Esophagus muscularis mucosa (tissue), 4 donors: Measurements from ENCODE around the gene ARFGAP1. TPM values are rescaled to one million over a fixed set of nuclear protein-coding genes. Genes with fewer than 3 reads are reported as not detected.

ENCODE experiments used
- DNase-seq: peaks from one replicate; pipeline ENCODE4 v3.0.0-alpha.2; 2017; ENCODE audit errors: extremely low spot score
- H3K27ac ChIP-seq, 4 donors: fragments of 200-600 bp; sonication (generic); replicated peaks in 1 of 4; 1 replicate in 3 of 4; 2 replicates in 1 of 4; pipeline ENCODE4 v1.5.1; 2016 to 2019; ENCODE audit warnings: mild to moderate bottlenecking in 1 of 4
- H3K27me3 ChIP-seq, 4 donors: fragments of 200-600 bp; sonication (generic); one replicate each; pipeline versions ENCODE4 v1.5.1 to v1.6.0; 2016 to 2019
- H3K36me3 ChIP-seq, 4 donors: fragments of 200-600 bp; sonication (generic); one replicate each; pipeline ENCODE4 v1.5.1; 2016 to 2019
- H3K4me1 ChIP-seq, 4 donors: fragments of 200-600 bp; sonication (generic); one replicate each; pipeline ENCODE4 v1.5.1; 2016 to 2019
- H3K4me3 ChIP-seq, 4 donors: fragments of 200-600 bp; sonication (generic); 1 replicate in 2 of 4; 2 replicates in 2 of 4; pipeline ENCODE4 v1.5.1; 2016 to 2019; ENCODE audit warnings: mild to moderate bottlenecking in 4 of 4, moderate library complexity in 1 of 4
- H3K9me3 ChIP-seq, 4 donors: fragments of 200-600 bp; sonication (generic); 1 replicate in 3 of 4; 2 replicates in 1 of 4; pipeline ENCODE4 v1.5.1; 2016 to 2019
- EP300 ChIP-seq: sonication (generic); formaldehyde crosslinking; IDR thresholded peaks from one replicate; pipeline ENCODE4 v1.6.1; 2017; ENCODE audit warnings: antibody characterized with exemption
- POLR2A ChIP-seq: fragments of 450-650 bp; IDR thresholded peaks from one replicate; pipeline ENCODE4 v1.6.1; 2017; ENCODE audit warnings: antibody characterized with exemption, moderate library complexity, mild to moderate bottlenecking, low read depth
- POLR2AphosphoS5 ChIP-seq, 2 donors: sonication (generic); formaldehyde crosslinking; IDR thresholded peaks; one replicate each; pipeline ENCODE4 v1.6.1; 2017; ENCODE audit warnings: antibody characterized with exemption in 2 of 2
- WGBS: methylation state at CpG from one replicate; pipeline ENCODE4 v1.1.5; 2018; 5-methylcytosine and 5-hydroxymethylcytosine counted together
- intact Hi-C: fragments of 100-400 bp; cut with DNase I; formaldehyde crosslinking; loops from one replicate; pipeline ENCODE4 v1.15.1; 2023
- total RNA-seq, 4 donors: library from RNA; depleted of rRNA; stranded (reverse); fragments of >200 nt; gene quantifications; one replicate each; pipeline versions ENCODE4 v1.1.0 to v1.2.1, GENCODE V29; 2016
- TF ChIP-seq, protein P1 (sequence below), 3 experiments: fragments of 200-600 bp in 2 of 3; fragments of 450-650 bp in 1 of 3; sonication (generic) in 2 of 3; IDR thresholded peaks; one replicate each; pipeline ENCODE4 v1.5.1; 2017 to 2019; ENCODE audit warnings: antibody characterized with exemption in 3 of 3, mild to moderate bottlenecking in 2 of 3, moderate library complexity in 1 of 3

ARFGAP1 gene
- total RNA-seq, 4 donors from 2014 or later = 35.8 to 50.9 (median 39.5) TPM

- DNase-seq = no peak
- intact Hi-C loops = loop anchor here (5.0 kb wide), 1 partner anchor 178 kb away; no protein-coding TSS in a partner anchor
- H3K36me3 ChIP-seq = no peaks in the 10 kb centered on the region
- 0% methylated on average over 1 of the region's 20 CpGs for WGBS
- peaks cover 0 to 10% (median 9%) of the 10 kb centered on the region in 4 donors for H3K4me1 ChIP-seq
- H3K27ac ChIP-seq = no peak overlapping the region
- H3K9me3 ChIP-seq = no peaks in the 10 kb centered on the region
- TF ChIP-seq, protein P1, sequence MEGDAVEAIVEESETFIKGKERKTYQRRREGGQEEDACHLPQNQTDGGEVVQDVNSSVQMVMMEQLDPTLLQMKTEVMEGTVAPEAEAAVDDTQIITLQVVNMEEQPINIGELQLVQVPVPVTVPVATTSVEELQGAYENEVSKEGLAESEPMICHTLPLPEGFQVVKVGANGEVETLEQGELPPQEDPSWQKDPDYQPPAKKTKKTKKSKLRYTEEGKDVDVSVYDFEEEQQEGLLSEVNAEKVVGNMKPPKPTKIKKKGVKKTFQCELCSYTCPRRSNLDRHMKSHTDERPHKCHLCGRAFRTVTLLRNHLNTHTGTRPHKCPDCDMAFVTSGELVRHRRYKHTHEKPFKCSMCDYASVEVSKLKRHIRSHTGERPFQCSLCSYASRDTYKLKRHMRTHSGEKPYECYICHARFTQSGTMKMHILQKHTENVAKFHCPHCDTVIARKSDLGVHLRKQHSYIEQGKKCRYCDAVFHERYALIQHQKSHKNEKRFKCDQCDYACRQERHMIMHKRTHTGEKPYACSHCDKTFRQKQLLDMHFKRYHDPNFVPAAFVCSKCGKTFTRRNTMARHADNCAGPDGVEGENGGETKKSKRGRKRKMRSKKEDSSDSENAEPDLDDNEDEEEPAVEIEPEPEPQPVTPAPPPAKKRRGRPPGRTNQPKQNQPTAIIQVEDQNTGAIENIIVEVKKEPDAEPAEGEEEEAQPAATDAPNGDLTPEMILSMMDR (IDR thresholded peaks at IDR 0.05) = peak in 1 of 3 experiments; percentile 24
- TF ChIP-seq EP300 = no peak
- no peak overlapping the region for H3K4me3 ChIP-seq
- H3K27me3 ChIP-seq = peaks cover 0 to 95% (median 6%) of the 10 kb centered on the region in 4 donors
These were observed 37.8 kb upstream of the ARFGAP1 start for GRCh38 chr20:63234693-63235398.

- Histone ChIP-seq H3K27me3 (peaks cover 0 to 95% (median 6%) of the 10 kb centered on the region in 4 donors), H3K27ac (no peak within 1 kb of the TSS), H3K4me1 (peaks cover 0 to 9% (median 7%) of the 10 kb centered on the region in 4 donors), H3K36me3 (no peaks in the 10 kb centered on the region), H3K4me3 (no peak within 1 kb of the TSS), H3K9me3 (no peaks in the 10 kb centered on the region)
- intact Hi-C loops = no loop called here
- WGBS = 32% methylated on average over 13 of the region's 17 CpGs
- TF ChIP-seq, protein P1 (IDR thresholded peaks at IDR 0.05) = no peak
- TF ChIP-seq POLR2A (no peak), POLR2AphosphoS5 (IDR thresholded peaks at IDR 0.05) (no peak), EP300 (no peak)
- no peak for DNase-seq
These were observed 37.1 kb upstream of the ARFGAP1 start, which contains the start of gene BIRC7 for GRCh38 chr20:63235399-63235983. Gene BIRC7, plus strand, starts transcription at chr20:63235905. Its CDS starts 192 bp downstream, at chr20:63236097.

- TF ChIP-seq POLR2A (no peak), POLR2AphosphoS5 (IDR thresholded peaks at IDR 0.05) (no peak), EP300 (no peak)
- TF ChIP-seq, protein P1 (IDR thresholded peaks at IDR 0.05) = no peak
- 96% methylated on average over 7 of the region's 26 CpGs for WGBS
These were observed 36.3 kb upstream of the ARFGAP1 start for GRCh38 chr20:63236116-63236837.

GRCh38 chr20:63238031-63238430, 34.6 kb upstream of the ARFGAP1 start:
- no peak overlapping the region for H3K4me3 ChIP-seq

More at GRCh38 chr20:63236116-63236837, 36.3 kb upstream of the ARFGAP1 start:
- intact Hi-C loops = no loop called here
- Histone ChIP-seq H3K36me3 (no peaks in the 10 kb centered on the region), H3K27ac (no peak overlapping the region), H3K4me3 (no peak overlapping the region), H3K27me3 (peaks cover 0 to 92% (median 6%) of the 10 kb centered on the region in 4 donors), H3K9me3 (no peaks in the 10 kb centered on the region), H3K4me1 (peaks cover 0 to 4% (median 0%) of the 10 kb centered on the region in 4 donors)
- DNase-seq = no peak

More at GRCh38 chr20:63238031-63238430, 34.6 kb upstream of the ARFGAP1 start:
- Histone ChIP-seq H3K4me1 (no peaks in the 10 kb centered on the region), H3K27me3 (peaks cover 0 to 92% (median 6%) of the 10 kb centered on the region in 4 donors), H3K9me3 (no peaks in the 10 kb centered on the region), H3K27ac (no peak overlapping the region), H3K36me3 (no peaks in the 10 kb centered on the region)
- intact Hi-C loops = no loop called here
- DNase-seq = no peak
- TF ChIP-seq POLR2A (no peak), POLR2AphosphoS5 (IDR thresholded peaks at IDR 0.05) (no peak), EP300 (no peak)
- TF ChIP-seq, protein P1 (IDR thresholded peaks at IDR 0.05) = no peak
- 83% methylated on average over 1 of the region's 10 CpGs for WGBS
